Caco-2 (cell line): ENCODE results near the gene ENDOD1. TPM values are rescaled to one million over a fixed set of nuclear protein-coding genes. Genes with fewer than 3 reads are reported as not detected.

Source experiments
- BruUV-seq: library from RNA; stranded (reverse); fragments of 400-500 nt; replicated peaks from 2 replicates; lab custom pipeline; 2021; lab: Mats Ljungman, UMichigan
- CTCF ChIA-PET: fragments of 300-600 bp; sonication (Branson Sonifier 250); formaldehyde crosslinking; loops from one replicate; lab custom pipeline; 2022; ENCODE audit warnings: antibody characterized with exemption; lab: Charles Lee
- POLR2A ChIA-PET: fragments of 300-600 bp; sonication (Branson Sonifier 250); formaldehyde crosslinking; loops from one replicate; lab custom pipeline; 2022; ENCODE audit warnings: antibody characterized with exemption; lab: Charles Lee
- DNase-seq, 2 experiments: peaks; one replicate each; pipeline versions ENCODE4 v3.0.0 to v3.0.0-alpha.2; 2020 to 2022
- H3K27me3 ChIP-seq: replicated peaks from 2 replicates; pipeline ENCODE4 v1.6.0; 2011; ENCODE audit warnings: low read length; ENCODE audit not compliant: control insufficient read depth, insufficient read depth
- H3K36me3 ChIP-seq: 2 replicates; pipeline ENCODE4 v1.5.1; 2011; ENCODE audit warnings: low read length; ENCODE audit not compliant: control insufficient read depth, insufficient read depth
- H3K4me1 ChIP-seq: fragments of 250-450 bp; sonication (Bioruptor Pico); 2 replicates; pipeline ENCODE4 v1.5.1; 2020; ENCODE audit warnings: mild to moderate bottlenecking
- H3K4me3 ChIP-seq: 2 replicates; pipeline ENCODE4 v1.5.1; 2011; ENCODE audit warnings: low read depth, mild to moderate bottlenecking, control low read depth, low read length
- H3K9me3 ChIP-seq: fragments of 250-450 bp; sonication (Bioruptor Pico); 2 replicates; pipeline ENCODE4 v1.5.1; 2020; ENCODE audit warnings: mild to moderate bottlenecking, moderate library complexity
- H3K27ac Mint-ChIP-seq: one replicate; pipeline ENCODE4 v1.8.0; 2022; ENCODE audit warnings: mixed read lengths; ENCODE audit not compliant: unreplicated experiment
- H3K27me3 Mint-ChIP-seq: one replicate; pipeline ENCODE4 v1.8.0; 2022; ENCODE audit warnings: mixed read lengths; ENCODE audit not compliant: insufficient read depth, unreplicated experiment
- H3K36me3 Mint-ChIP-seq: one replicate; pipeline ENCODE4 v1.8.0; 2022; ENCODE audit warnings: mild to moderate bottlenecking, mixed read lengths; ENCODE audit not compliant: insufficient read depth, unreplicated experiment
- H3K4me1 Mint-ChIP-seq: one replicate; pipeline ENCODE4 v1.8.0; 2022; ENCODE audit warnings: low read depth, mixed read lengths; ENCODE audit not compliant: unreplicated experiment
- H3K4me3 Mint-ChIP-seq: one replicate; pipeline ENCODE4 v1.8.0; 2022; ENCODE audit warnings: mild to moderate bottlenecking, moderate library complexity, mixed read lengths; ENCODE audit not compliant: unreplicated experiment
- H3K9me3 Mint-ChIP-seq: one replicate; pipeline ENCODE4 v1.8.0; 2022; ENCODE audit warnings: mixed read lengths; ENCODE audit not compliant: unreplicated experiment
- CTCF ChIP-seq, 2 experiments: fragments of 200-600 bp in 1 of 2; IDR thresholded peaks; 1 replicate in 1 of 2; 2 replicates in 1 of 2; pipeline versions ENCODE4 v1.5.1 to v1.8.0; 2011 to 2022; ENCODE audit warnings: antibody characterized with exemption in 1 of 2, control low read depth in 1 of 2, inconsistent platforms in 1 of 2, low read depth in 1 of 2, low read length in 1 of 2, mild to moderate bottlenecking in 1 of 2, moderate library complexity in 1 of 2; ENCODE audit not compliant: insufficient read depth in 1 of 2, severe bottlenecking in 1 of 2, unreplicated experiment in 1 of 2
- intact Hi-C: fragments of 100-400 bp; cut with micrococcal nuclease; formaldehyde crosslinking; loops from one replicate; pipeline ENCODE4 v1.10.0; 2022; ENCODE audit not compliant: unreplicated experiment
- total RNA-seq: library from RNA; stranded (reverse); gene quantifications from 2 replicates; pipeline ENCODE4 v1.2.3, GENCODE V29; 2022

The ENDOD1 gene
- total RNA-seq, 1 experiment from 2014 or later: 22.7 TPM

- Mint-ChIP-seq H3K36me3 (no peaks in the 10 kb centered on the region), H3K27ac (no peak overlapping the region), H3K4me3 (no peak overlapping the region), H3K27me3 (no peaks in the 10 kb centered on the region), H3K4me1 (peaks cover 9% of the 10 kb centered on the region), H3K9me3 (peaks cover 10% of the 10 kb centered on the region)
- Histone ChIP-seq H3K9me3 (no peaks in the 10 kb centered on the region), H3K27me3 (no peaks in the 10 kb centered on the region), H3K4me3 (no peak overlapping the region), H3K4me1 (no peaks in the 10 kb centered on the region), H3K36me3 (no peaks in the 10 kb centered on the region)
- TF ChIP-seq CTCF (IDR thresholded peaks at IDR 0.05; ENCODE audit: insufficient read depth in 1 of 2, low read depth in 1 of 2, low read length in 1 of 2, severe bottlenecking in 1 of 2, unreplicated experiment in 1 of 2): no peak
- POLR2A ChIA-PET: no interaction called here
- CTCF ChIA-PET: no interaction called here
- no TSS peak for BruUV-seq
- DNase-seq: no peak
- intact Hi-C loops: no loop called here
Observed at GRCh38 chr11:95050595-95051202, 38.9 kb upstream of the ENDOD1 start.

GRCh38 chr11:95054356-95054755, 35.3 kb upstream of the ENDOD1 start:
- intact Hi-C loops: no loop called here
- Histone ChIP-seq H3K4me3 (no peak overlapping the region), H3K4me1 (no peaks in the 10 kb centered on the region), H3K27me3 (no peaks in the 10 kb centered on the region), H3K9me3 (no peaks in the 10 kb centered on the region), H3K36me3 (no peaks in the 10 kb centered on the region)
- H3K36me3 Mint-ChIP-seq: no peaks in the 10 kb centered on the region
- no peak overlapping the region for H3K4me3 Mint-ChIP-seq
- ChIA-PET POLR2A (no interaction called here), CTCF (no interaction called here)
- TF ChIP-seq CTCF (IDR thresholded peaks at IDR 0.05; ENCODE audit: insufficient read depth in 1 of 2, low read depth in 1 of 2, low read length in 1 of 2, severe bottlenecking in 1 of 2, unreplicated experiment in 1 of 2): no peak
- H3K27ac Mint-ChIP-seq: no peak overlapping the region
- peaks cover 10% of the 10 kb centered on the region for H3K9me3 Mint-ChIP-seq
- no TSS peak for BruUV-seq
- peaks cover 3% of the 10 kb centered on the region for H3K27me3 Mint-ChIP-seq
- no peak for DNase-seq
- peaks cover 14% of the 10 kb centered on the region for H3K4me1 Mint-ChIP-seq

GRCh38 chr11:95055283-95055897, 34.3 kb upstream of the ENDOD1 start:
- Histone ChIP-seq H3K36me3 (no peaks in the 10 kb centered on the region), H3K9me3 (no peaks in the 10 kb centered on the region), H3K4me3 (no peak overlapping the region), H3K27me3 (no peaks in the 10 kb centered on the region; the same call in 1 of the 2 replicates), H3K4me1 (no peaks in the 10 kb centered on the region)
- Mint-ChIP-seq H3K9me3 (peaks cover 10% of the 10 kb centered on the region), H3K27ac (no peak overlapping the region), H3K4me3 (no peak overlapping the region), H3K36me3 (no peaks in the 10 kb centered on the region), H3K27me3 (peaks cover 7% of the 10 kb centered on the region), H3K4me1 (peaks cover 14% of the 10 kb centered on the region)
- no TSS peak for BruUV-seq
- ChIA-PET CTCF (no interaction called here), POLR2A (no interaction called here)
- no peak for TF ChIP-seq CTCF (IDR thresholded peaks at IDR 0.05; ENCODE audit: insufficient read depth in 1 of 2, low read depth in 1 of 2, low read length in 1 of 2, severe bottlenecking in 1 of 2, unreplicated experiment in 1 of 2)
- intact Hi-C loops: no loop called here
- no peak for DNase-seq
